Measurements from ENCODE around the gene FAM53B.

Gene FAM53B

DNA sequence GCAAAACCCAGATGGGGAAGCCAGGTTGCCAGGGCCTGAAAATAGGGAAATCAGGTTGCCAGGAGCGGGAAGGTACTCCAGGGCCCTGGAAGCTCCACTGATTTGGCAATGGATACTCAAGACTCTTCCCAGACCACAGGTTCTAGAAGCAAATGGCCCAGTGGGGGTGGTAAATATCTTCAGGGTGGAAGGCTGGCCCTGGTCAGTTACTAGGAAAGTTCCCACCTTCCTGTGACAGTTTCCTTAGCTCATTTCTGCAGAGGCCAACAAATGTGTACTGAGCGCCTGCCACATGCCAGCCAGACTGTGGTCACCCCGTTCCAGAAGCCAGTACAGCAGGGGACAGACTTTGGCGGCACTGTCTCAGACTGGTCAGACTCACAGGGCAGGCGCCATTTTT, 113.6 kb downstream of the FAM53B start:
- no peaks in the 10 kb centered on the region for H3K9me3 ChIP-seq (ENCODE audit: control insufficient read depth, insufficient read depth, low read depth, low read length)
- no peak overlapping the region for H3K27ac ChIP-seq (ENCODE audit: low read depth, low read length)
- no peaks in the 10 kb centered on the region for H3K27me3 ChIP-seq (ENCODE audit: control insufficient read depth, insufficient read depth, low read length)
- H3K9ac ChIP-seq (ENCODE audit: low read length) = no peak overlapping the region
- peaks cover 33% of the 10 kb centered on the region for H3K4me1 ChIP-seq (ENCODE audit: control insufficient read depth, insufficient read depth, low read length)
- H3K36me3 ChIP-seq (ENCODE audit: control insufficient read depth, insufficient read depth, low read length) = no peaks in the 10 kb centered on the region
- no peak overlapping the region for H3K4me3 ChIP-seq (ENCODE audit: low read depth, low read length)

DNA sequence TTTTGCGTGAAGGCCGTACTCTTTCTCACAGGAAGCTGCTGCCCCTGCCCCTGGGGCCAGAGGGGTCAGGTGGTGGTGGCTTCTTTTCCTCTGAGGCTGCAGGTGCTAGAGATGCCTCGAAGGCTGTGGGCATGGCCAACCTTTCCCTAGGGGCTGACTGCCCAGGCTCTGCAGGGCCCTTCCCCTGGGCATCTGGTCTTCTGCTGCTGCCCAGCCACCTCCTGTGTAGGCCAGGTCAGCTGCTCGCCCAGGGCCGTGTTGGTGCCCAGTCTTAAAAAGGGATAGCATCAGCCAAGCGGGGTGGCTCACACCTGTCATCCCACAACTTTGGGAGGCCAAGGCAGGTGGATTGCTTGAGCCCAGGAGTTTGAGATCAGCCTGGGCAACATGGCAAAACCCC, 114.3 kb downstream of the FAM53B start:
- no peaks in the 10 kb centered on the region for H3K9me3 ChIP-seq (ENCODE audit: control insufficient read depth, insufficient read depth, low read depth, low read length)
- no peak overlapping the region for H3K9ac ChIP-seq (ENCODE audit: low read length)
- H3K4me3 ChIP-seq (ENCODE audit: low read depth, low read length) = no peak overlapping the region
- no peak overlapping the region for H3K27ac ChIP-seq (ENCODE audit: low read depth, low read length)
- no peaks in the 10 kb centered on the region for H3K27me3 ChIP-seq (ENCODE audit: control insufficient read depth, insufficient read depth, low read length)
- no peaks in the 10 kb centered on the region for H3K36me3 ChIP-seq (ENCODE audit: control insufficient read depth, insufficient read depth, low read length)
- H3K4me1 ChIP-seq (ENCODE audit: control insufficient read depth, insufficient read depth, low read length) = peaks cover 37% of the 10 kb centered on the region

- Histone ChIP-seq H3K4me1 (ENCODE audit: control insufficient read depth, insufficient read depth, low read length) (peaks cover 37% of the 10 kb centered on the region), H3K27me3 (ENCODE audit: control insufficient read depth, insufficient read depth, low read length) (no peaks in the 10 kb centered on the region), H3K4me3 (ENCODE audit: low read depth, low read length) (no peak overlapping the region), H3K9ac (ENCODE audit: low read length) (no peak overlapping the region), H3K27ac (ENCODE audit: low read depth, low read length) (no peak overlapping the region), H3K9me3 (ENCODE audit: control insufficient read depth, insufficient read depth, low read depth, low read length) (no peaks in the 10 kb centered on the region), H3K36me3 (ENCODE audit: control insufficient read depth, insufficient read depth, low read length) (no peaks in the 10 kb centered on the region)
Observed at GRCh38 chr10:124629415-124629814, 114.8 kb downstream of the FAM53B start.

DNA sequence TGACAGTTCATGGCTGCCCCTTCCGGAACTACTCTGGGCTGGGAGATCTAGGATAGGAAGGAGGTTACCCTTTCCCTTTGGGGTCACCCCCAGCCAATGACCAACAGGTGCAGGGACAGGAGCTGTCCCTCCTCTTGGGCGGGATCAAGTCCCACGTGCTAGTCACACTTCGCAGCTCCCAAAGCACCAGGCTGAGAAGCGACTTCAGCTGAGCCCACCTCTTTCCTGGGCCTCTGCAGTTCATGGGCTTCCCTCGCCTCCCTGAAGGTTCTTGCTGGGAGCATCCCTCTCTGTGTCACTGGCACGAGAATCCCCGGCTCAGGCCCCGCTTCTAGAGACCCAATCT, 115.5 kb downstream of the FAM53B start:
- Histone ChIP-seq H3K4me3 (ENCODE audit: low read depth, low read length) (no peak overlapping the region), H3K4me1 (ENCODE audit: control insufficient read depth, insufficient read depth, low read length) (peaks cover 37% of the 10 kb centered on the region), H3K27ac (ENCODE audit: low read depth, low read length) (0 out of 2 replicates have a peak overlapping the region, but pooled peaks have one; percentile 14), H3K36me3 (ENCODE audit: control insufficient read depth, insufficient read depth, low read length) (no peaks in the 10 kb centered on the region), H3K9me3 (ENCODE audit: control insufficient read depth, insufficient read depth, low read depth, low read length) (no peaks in the 10 kb centered on the region), H3K27me3 (ENCODE audit: control insufficient read depth, insufficient read depth, low read length) (no peaks in the 10 kb centered on the region), H3K9ac (ENCODE audit: low read length) (no peak overlapping the region)

DNA sequence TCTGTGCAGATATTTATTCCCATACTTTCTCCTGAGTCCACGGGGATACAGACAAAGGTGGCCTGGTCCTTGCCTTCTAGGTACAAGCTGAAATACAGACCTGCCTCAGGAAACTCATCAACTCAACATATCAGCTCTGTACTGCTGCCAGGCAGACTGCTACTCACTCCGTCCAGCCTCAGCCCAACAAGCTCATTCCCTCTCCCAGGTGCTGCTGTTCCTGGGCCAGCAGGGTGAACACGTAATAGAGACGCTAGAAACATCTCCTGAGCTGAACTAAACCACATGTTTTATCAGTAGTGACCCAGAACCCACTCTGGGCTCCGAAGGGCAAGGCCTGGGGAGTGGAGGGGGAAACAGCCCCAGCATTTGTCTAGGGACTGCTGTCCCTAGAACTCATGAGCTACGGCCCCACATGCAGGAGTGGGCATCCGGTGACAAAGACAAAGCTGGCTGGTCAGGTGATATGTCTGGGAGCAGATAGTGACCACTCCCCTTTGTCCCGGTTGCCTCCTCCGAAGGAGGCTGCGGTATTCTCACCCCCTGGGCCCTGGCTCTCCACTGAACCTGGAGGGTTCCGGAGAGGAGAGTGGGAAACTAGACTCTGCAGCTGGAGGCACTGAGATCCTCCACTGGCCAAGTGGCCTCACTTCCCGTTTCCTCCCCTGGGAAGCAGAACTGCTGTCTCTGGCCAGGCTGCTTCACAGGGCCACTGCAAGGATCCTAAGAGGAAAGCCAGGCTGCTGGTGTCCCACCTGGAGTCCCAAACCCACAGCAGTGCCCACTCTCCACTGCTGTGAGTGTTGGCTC, 116.1 kb downstream of the FAM53B start:
- Histone ChIP-seq H3K27me3 (ENCODE audit: control insufficient read depth, insufficient read depth, low read length) (no peaks in the 10 kb centered on the region), H3K4me3 (ENCODE audit: low read depth, low read length) (no peak overlapping the region), H3K4me1 (ENCODE audit: control insufficient read depth, insufficient read depth, low read length) (peaks cover 37% of the 10 kb centered on the region), H3K27ac (ENCODE audit: low read depth, low read length) (0 out of 2 replicates have a peak overlapping the region, but pooled peaks have one; percentile 14), H3K36me3 (ENCODE audit: control insufficient read depth, insufficient read depth, low read length) (no peaks in the 10 kb centered on the region), H3K9ac (ENCODE audit: low read length) (no peak overlapping the region), H3K9me3 (ENCODE audit: control insufficient read depth, insufficient read depth, low read depth, low read length) (no peaks in the 10 kb centered on the region)

GRCh38 chr10:124626759-124627380, 117.3 kb downstream of the FAM53B start:
- Histone ChIP-seq H3K4me1 (ENCODE audit: control insufficient read depth, insufficient read depth, low read length) (peaks cover 37% of the 10 kb centered on the region), H3K27me3 (ENCODE audit: control insufficient read depth, insufficient read depth, low read length) (no peaks in the 10 kb centered on the region), H3K27ac (ENCODE audit: low read depth, low read length) (no peak overlapping the region), H3K9ac (ENCODE audit: low read length) (no peak overlapping the region), H3K36me3 (ENCODE audit: control insufficient read depth, insufficient read depth, low read length) (no peaks in the 10 kb centered on the region), H3K9me3 (ENCODE audit: control insufficient read depth, insufficient read depth, low read depth, low read length) (no peaks in the 10 kb centered on the region), H3K4me3 (ENCODE audit: low read depth, low read length) (no peak overlapping the region)

GRCh38 chr10:124625831-124626238, 118.3 kb downstream of the FAM53B start:
- Histone ChIP-seq H3K27me3 (ENCODE audit: control insufficient read depth, insufficient read depth, low read length) (no peaks in the 10 kb centered on the region), H3K27ac (ENCODE audit: low read depth, low read length) (no peak overlapping the region), H3K4me1 (ENCODE audit: control insufficient read depth, insufficient read depth, low read length) (peaks cover 37% of the 10 kb centered on the region), H3K4me3 (ENCODE audit: low read depth, low read length) (no peak overlapping the region), H3K9me3 (ENCODE audit: control insufficient read depth, insufficient read depth, low read depth, low read length) (no peaks in the 10 kb centered on the region), H3K9ac (ENCODE audit: low read length) (no peak overlapping the region), H3K36me3 (ENCODE audit: control insufficient read depth, insufficient read depth, low read length) (no peaks in the 10 kb centered on the region)

- no peak overlapping the region for H3K4me3 ChIP-seq (ENCODE audit: low read depth, low read length)
- peaks cover 37% of the 10 kb centered on the region for H3K4me1 ChIP-seq (ENCODE audit: control insufficient read depth, insufficient read depth, low read length)
- H3K27ac ChIP-seq (ENCODE audit: low read depth, low read length) = no peak overlapping the region
- H3K9ac ChIP-seq (ENCODE audit: low read length) = no peak overlapping the region
- H3K27me3 ChIP-seq (ENCODE audit: control insufficient read depth, insufficient read depth, low read length) = no peaks in the 10 kb centered on the region
- no peaks in the 10 kb centered on the region for H3K36me3 ChIP-seq (ENCODE audit: control insufficient read depth, insufficient read depth, low read length)
- H3K9me3 ChIP-seq (ENCODE audit: control insufficient read depth, insufficient read depth, low read depth, low read length) = no peaks in the 10 kb centered on the region
Observed at GRCh38 chr10:124624895-124625294, 119.3 kb downstream of the FAM53B start.

GRCh38 chr10:124624466-124624865, 119.7 kb downstream of the FAM53B start:
- Histone ChIP-seq H3K4me3 (ENCODE audit: low read depth, low read length) (no peak overlapping the region), H3K9ac (ENCODE audit: low read length) (no peak overlapping the region), H3K27ac (ENCODE audit: low read depth, low read length) (no peak overlapping the region), H3K9me3 (ENCODE audit: control insufficient read depth, insufficient read depth, low read depth, low read length) (no peaks in the 10 kb centered on the region), H3K36me3 (ENCODE audit: control insufficient read depth, insufficient read depth, low read length) (no peaks in the 10 kb centered on the region), H3K4me1 (ENCODE audit: control insufficient read depth, insufficient read depth, low read length) (peaks cover 33% of the 10 kb centered on the region), H3K27me3 (ENCODE audit: control insufficient read depth, insufficient read depth, low read length) (no peaks in the 10 kb centered on the region)

GRCh38 chr10:124624006-124624405, 120.2 kb downstream of the FAM53B start:
- no peak overlapping the region for H3K27ac ChIP-seq (ENCODE audit: low read depth, low read length)
- no peaks in the 10 kb centered on the region for H3K9me3 ChIP-seq (ENCODE audit: control insufficient read depth, insufficient read depth, low read depth, low read length)
- no peak overlapping the region for H3K4me3 ChIP-seq (ENCODE audit: low read depth, low read length)
- no peaks in the 10 kb centered on the region for H3K36me3 ChIP-seq (ENCODE audit: control insufficient read depth, insufficient read depth, low read length)
- H3K4me1 ChIP-seq (ENCODE audit: control insufficient read depth, insufficient read depth, low read length) = peaks cover 28% of the 10 kb centered on the region
- H3K27me3 ChIP-seq (ENCODE audit: control insufficient read depth, insufficient read depth, low read length) = no peaks in the 10 kb centered on the region
- H3K9ac ChIP-seq (ENCODE audit: low read length) = no peak overlapping the region

- H3K9me3 ChIP-seq (ENCODE audit: control insufficient read depth, insufficient read depth, low read depth, low read length) = no peaks in the 10 kb centered on the region
- H3K36me3 ChIP-seq (ENCODE audit: control insufficient read depth, insufficient read depth, low read length) = 0 out of 2 replicates have a peak, but pooled peaks cover 2% of the 10 kb centered on the region
- peaks cover 20% of the 10 kb centered on the region for H3K4me1 ChIP-seq (ENCODE audit: control insufficient read depth, insufficient read depth, low read length)
- no peak overlapping the region for H3K9ac ChIP-seq (ENCODE audit: low read length)
- no peaks in the 10 kb centered on the region for H3K27me3 ChIP-seq (ENCODE audit: control insufficient read depth, insufficient read depth, low read length)
- no peak overlapping the region for H3K27ac ChIP-seq (ENCODE audit: low read depth, low read length)
- H3K4me3 ChIP-seq (ENCODE audit: low read depth, low read length) = no peak overlapping the region
Observed at GRCh38 chr10:124622866-124623536, 121.2 kb downstream of the FAM53B start.

Measured in HUES6 (cell line).